Brain microvascular endothelial cell (primary cell): ENCODE results near the gene OPHN1.

Experiments
- DNase-seq: peaks from one replicate; pipeline ENCODE4 v3.0.0-alpha.2; 2020
- H3K27ac ChIP-seq: fragments of 250-450 bp; sonication (Bioruptor Pico); 2 replicates; pipeline ENCODE4 v1.5.1; 2020; ENCODE audit warnings: mild to moderate bottlenecking, moderate library complexity
- H3K27me3 ChIP-seq: fragments of 250-450 bp; sonication (Bioruptor Pico); replicated peaks from 2 replicates; pipeline ENCODE4 v1.5.1; 2020; ENCODE audit warnings: mild to moderate bottlenecking
- H3K36me3 ChIP-seq: fragments of 250-450 bp; sonication (Bioruptor Pico); replicated peaks from 2 replicates; pipeline ENCODE4 v1.5.1; 2020; ENCODE audit warnings: mild to moderate bottlenecking
- H3K4me3 ChIP-seq: 2 replicates; pipeline ENCODE4 v1.5.1; 2011; ENCODE audit warnings: low read depth, mild to moderate bottlenecking, control low read depth, low read length, moderate library complexity
- in situ Hi-C: cut with HindIII; loops from 2 replicates; pipeline ENCODE4 v1.10.0; 2017; ENCODE audit warnings: low sequenced_read_pairs, low pct_ligation_motif_present
- TF ChIP-seq, protein P1 (sequence below): IDR thresholded peaks from 2 replicates; pipeline ENCODE4 v1.5.1; 2011; ENCODE audit warnings: low read depth, mild to moderate bottlenecking, moderate library complexity, low read length, control low read depth, inconsistent platforms; ENCODE audit errors: missing control alignments

The OPHN1 gene

DNA sequence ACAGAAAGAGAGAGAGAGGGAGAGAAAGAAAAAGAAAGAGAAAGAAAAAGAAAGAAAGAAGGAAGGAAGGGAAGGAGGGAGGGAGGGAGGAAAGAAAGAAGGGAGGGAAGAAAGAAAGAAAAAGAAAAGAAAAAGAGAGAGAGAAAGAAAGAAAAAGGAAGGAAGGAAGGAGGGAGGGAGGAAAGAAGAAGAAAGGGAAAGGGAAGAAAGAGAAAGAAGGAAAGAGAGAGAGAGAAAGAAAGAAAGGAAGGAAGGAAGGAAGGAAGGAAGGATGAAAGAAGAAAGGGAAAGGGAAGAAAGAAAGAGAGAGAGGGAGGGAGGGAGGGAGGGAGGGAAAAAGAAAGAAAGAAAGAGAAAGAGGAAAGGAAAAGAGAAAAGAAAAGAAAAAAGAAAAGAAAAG is 10.8 kb downstream of the OPHN1 start:
- Histone ChIP-seq H3K36me3 (no peaks in the 10 kb centered on the region), H3K27me3 (no peaks in the 10 kb centered on the region), H3K27ac (no peak overlapping the region), H3K4me3 (no peak overlapping the region)
- in situ Hi-C loops: no loop called here
- TF ChIP-seq, protein P1, sequence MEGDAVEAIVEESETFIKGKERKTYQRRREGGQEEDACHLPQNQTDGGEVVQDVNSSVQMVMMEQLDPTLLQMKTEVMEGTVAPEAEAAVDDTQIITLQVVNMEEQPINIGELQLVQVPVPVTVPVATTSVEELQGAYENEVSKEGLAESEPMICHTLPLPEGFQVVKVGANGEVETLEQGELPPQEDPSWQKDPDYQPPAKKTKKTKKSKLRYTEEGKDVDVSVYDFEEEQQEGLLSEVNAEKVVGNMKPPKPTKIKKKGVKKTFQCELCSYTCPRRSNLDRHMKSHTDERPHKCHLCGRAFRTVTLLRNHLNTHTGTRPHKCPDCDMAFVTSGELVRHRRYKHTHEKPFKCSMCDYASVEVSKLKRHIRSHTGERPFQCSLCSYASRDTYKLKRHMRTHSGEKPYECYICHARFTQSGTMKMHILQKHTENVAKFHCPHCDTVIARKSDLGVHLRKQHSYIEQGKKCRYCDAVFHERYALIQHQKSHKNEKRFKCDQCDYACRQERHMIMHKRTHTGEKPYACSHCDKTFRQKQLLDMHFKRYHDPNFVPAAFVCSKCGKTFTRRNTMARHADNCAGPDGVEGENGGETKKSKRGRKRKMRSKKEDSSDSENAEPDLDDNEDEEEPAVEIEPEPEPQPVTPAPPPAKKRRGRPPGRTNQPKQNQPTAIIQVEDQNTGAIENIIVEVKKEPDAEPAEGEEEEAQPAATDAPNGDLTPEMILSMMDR: no peak
- no peak for DNase-seq

DNA sequence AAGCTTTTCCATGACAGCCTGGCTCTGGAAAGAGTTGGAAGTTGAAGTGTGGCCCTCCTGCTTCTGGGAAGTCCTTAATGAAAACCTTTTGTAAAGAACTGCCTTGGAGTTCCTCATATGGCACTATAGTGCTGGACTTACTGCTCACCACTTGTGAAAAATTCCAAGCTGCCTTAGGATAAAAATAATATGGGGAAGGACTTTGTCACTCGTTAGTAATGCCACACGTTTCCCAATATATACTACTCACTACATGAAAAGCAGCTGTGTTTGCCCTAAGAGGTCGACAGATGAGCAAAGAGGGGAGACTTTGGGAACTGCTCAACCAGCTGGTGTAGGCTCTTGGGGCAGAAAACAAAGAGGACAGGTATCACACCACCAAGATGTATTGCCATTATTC is 11.7 kb downstream of the OPHN1 start:
- TF ChIP-seq, protein P1: no peak
- Histone ChIP-seq H3K4me3 (no peak overlapping the region), H3K36me3 (no peaks in the 10 kb centered on the region), H3K27ac (no peak overlapping the region), H3K27me3 (no peaks in the 10 kb centered on the region)
- DNase-seq: no peak
- in situ Hi-C loops: no loop called here

DNA sequence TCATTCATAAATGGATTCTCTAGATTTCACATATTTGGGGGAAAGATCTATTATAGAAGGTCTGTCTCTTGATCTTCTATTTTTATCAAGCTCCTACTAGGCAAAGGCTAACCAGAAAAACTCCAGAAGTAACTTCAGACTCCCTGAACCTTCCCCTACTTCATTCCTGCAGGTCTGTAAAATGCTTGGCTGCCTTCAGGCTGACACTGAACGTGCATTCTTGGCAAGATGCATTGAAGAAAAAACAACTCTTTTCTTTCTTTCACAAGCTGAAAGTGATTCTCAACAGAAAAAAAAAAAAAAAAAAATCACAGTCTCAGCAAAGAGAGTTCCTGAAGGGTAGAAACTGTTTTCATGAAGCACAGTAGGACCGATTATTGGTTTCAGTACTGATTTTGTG is 12.7 kb downstream of the OPHN1 start:
- in situ Hi-C loops: no loop called here
- Histone ChIP-seq H3K27me3 (no peaks in the 10 kb centered on the region), H3K36me3 (no peaks in the 10 kb centered on the region), H3K27ac (no peak overlapping the region), H3K4me3 (no peak overlapping the region)
- no peak for DNase-seq
- TF ChIP-seq, protein P1: no peak

DNA sequence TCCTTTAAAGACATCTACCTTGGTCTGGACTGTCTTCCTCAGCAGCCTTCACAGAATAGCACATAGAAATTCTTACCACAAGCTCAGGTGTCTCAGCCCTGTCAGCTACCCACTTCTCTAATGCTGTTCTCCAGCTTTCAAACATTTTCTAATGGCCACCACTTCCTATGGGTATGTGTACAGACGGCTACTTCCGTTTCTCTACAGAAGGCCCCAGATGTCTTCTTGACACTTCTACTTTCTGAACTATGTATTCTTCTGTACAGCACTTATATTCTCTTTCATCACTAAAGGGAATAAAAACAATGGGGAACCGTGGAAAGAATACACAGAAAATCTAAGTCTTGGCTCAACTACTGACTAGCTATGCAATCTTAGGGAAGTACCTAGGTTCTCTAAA is 13.3 kb downstream of the OPHN1 start:
- H3K27ac ChIP-seq: no peak overlapping the region
- H3K36me3 ChIP-seq: no peaks in the 10 kb centered on the region
- TF ChIP-seq, protein P1: no peak
- no peaks in the 10 kb centered on the region for H3K27me3 ChIP-seq
- in situ Hi-C loops: no loop called here
- no peak overlapping the region for H3K4me3 ChIP-seq
- DNase-seq: no peak

DNA sequence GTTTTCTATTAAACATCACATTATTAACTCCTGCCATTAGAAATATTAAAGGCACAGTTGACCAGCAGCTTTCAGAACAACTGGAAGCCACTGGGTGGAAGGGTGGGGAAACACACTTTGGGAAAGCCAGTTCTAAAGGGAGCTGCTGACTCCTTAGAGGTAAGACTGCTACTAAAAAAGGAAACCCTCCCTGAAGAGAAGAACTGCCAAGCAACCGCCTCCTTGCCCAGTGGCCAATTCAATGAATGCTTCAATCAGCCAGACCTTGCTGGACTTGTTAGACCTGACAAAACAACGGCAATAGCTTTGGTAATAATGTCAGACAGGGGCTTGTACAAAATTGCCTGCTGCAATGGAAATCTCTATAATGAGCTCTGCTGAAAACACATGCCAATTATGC is 15.6 kb downstream of the OPHN1 start:
- TF ChIP-seq, protein P1: no peak
- in situ Hi-C loops: no loop called here
- no peak for DNase-seq
- no peaks in the 10 kb centered on the region for H3K27me3 ChIP-seq
- H3K27ac ChIP-seq: no peak overlapping the region
- H3K4me3 ChIP-seq: no peak overlapping the region
- H3K36me3 ChIP-seq: no peaks in the 10 kb centered on the region

DNA sequence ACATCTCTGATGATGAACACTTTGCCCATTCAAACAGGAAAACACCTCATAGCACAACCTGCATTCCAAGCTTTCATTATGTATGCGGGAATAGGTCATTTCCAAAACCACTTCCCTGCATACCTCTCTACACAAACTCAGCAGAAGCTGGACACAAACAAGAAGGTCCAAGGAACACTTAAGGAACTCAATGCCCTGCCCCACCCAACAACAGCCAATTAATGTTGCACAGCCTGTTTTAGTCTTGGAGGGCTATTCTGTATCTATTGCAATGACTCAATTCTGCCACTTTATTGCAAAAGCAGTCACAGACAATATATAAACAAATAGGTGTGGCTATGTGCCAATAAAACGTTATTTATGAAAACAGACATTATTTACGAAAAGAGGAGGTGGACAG is 16.7 kb downstream of the OPHN1 start:
- no peak for DNase-seq
- Histone ChIP-seq H3K27me3 (no peaks in the 10 kb centered on the region), H3K27ac (no peak overlapping the region), H3K4me3 (no peak overlapping the region), H3K36me3 (no peaks in the 10 kb centered on the region)
- in situ Hi-C loops: no loop called here
- TF ChIP-seq, protein P1: no peak
